ENCODE data around the gene SOWAHB.

Gene SOWAHB, protein sequence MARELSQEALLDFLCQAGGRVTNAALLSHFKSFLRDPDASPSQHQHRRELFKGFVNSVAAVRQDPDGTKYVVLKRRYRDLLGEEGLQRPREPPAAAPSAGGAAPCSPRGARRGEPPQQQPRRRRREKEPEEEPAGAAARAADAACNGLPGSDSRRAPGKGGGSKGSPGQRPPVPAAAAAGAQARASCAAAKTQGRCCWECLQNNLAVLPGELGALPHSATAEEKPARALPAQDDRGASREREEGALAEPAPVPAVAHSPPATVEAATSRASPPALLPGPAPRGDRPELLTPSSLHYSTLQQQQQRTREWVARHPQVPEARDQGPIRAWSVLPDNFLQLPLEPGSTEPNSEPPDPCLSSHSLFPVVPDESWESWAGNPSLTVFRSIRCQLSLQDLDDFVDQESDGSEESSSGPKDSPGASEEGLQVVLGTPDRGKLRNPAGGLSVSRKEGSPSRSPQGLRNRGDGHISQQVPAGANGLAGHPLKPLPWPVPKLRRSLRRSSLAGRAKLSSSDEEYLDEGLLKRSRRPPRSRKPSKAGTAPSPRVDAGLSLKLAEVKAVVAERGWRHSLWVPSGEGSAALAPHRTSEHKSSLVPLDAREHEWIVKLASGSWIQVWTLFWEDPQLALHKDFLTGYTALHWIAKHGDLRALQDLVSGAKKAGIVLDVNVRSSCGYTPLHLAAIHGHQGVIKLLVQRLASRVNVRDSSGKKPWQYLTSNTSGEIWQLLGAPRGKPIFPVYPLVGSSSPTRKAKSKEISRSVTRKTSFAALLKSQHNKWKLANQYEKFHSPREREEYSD

DNA sequence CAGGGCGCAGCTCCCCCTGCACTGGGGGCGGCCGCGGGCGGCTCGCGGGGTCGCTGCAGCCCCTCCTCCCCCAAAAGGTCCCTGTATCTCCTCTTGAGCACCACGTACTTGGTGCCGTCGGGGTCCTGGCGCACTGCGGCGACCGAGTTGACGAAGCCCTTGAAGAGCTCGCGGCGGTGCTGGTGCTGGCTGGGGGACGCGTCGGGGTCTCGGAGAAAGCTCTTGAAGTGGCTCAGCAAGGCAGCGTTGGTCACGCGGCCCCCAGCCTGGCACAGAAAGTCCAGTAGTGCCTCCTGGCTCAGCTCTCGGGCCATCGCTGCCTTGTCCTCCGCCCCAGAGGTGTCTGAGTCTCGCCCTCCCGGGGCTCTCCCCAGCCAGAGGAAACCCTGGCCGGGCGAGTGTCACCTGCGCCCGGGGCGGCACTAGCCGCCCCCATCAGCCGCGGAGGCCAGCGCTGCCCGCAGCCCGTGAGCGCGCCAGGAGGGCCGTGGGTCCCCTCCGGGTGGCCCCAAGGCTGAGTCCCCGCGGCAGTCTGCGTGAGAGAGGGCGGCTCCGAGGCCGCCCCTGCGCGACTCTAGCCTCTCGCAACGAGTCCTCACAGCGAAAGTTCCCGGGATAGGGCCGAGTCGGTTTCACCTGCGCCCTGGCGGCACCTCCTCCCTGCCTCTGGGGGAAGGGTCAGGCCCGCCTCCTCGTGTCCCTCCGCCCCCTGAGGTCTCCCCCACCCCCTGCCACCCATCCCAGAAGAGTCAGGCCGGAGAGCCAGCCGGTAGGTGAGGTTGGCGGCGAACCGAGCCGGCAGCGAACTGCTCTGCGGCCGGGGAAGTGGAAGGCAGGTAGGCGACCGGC lies at the start of gene SOWAHB:
TSS of gene SOWAHB (minus strand) at position 609 of the 849 bp plus-strand sequence. CDS start at position 314, 295 bp downstream.
- DNase-seq = peak; percentile 27 to 28

DNA sequence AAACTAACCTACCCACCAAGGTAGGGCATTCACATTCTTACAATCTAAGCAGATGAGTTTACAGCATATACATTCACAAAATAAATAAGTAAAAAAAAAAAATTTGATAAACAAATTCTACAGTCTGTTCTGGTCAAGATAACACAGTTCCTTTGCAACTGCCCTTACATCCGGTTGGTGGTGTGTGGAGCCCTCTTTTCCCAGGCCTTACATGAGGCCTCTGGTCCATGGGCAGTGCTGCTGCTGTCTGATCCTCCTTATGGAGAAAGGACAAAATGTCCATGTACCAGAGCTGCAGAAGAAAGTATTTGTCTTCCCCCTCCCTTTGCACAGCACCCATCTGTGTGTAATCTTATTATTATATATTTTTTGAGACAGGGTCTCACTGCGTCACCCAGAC lies 49.4 kb upstream of the SOWAHB start:
- DNase-seq = no peak

DNA sequence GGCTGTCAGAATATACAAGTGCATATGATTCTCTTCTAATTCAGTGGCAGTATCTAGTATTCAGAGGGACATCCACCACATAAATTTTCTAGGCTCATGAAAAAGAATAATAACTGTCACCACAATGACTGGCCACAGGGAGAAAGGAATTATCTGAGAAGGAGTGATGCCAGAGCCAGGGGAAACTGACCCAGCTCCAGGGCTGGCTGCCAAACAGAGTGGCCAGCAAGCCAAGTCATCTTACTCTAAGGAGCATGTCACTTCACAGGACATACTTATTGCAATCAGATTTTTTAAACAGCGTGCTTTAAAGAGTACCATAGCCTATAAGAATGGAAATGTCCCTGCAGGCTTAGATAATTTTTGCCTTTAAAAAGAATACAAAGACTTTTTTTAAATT lies 45.8 kb upstream of the SOWAHB start:
- no peak for DNase-seq

DNA sequence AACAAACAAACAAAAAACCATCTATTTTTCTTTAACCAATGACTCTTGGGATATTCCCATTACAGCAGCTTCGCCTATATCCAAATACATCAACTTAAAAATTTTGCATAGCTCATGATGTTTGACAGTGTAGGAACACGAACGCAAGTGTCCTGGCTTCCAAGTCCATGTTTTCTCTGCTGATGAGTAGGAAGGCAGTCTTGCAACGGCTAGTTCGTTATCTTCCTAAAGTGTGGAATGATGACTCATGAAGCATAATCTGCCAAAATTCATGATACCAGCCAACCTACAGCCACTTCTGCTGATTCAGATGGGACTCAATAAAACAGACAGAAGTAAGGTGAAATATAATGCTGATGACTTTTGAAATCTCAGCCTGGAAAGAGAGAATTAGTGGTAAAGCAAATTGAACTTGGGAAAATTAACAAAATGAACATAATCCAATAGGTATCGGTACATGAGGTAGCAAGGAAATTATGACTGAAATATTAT lies 45.2 kb upstream of the SOWAHB start:
- no peak for DNase-seq

DNA sequence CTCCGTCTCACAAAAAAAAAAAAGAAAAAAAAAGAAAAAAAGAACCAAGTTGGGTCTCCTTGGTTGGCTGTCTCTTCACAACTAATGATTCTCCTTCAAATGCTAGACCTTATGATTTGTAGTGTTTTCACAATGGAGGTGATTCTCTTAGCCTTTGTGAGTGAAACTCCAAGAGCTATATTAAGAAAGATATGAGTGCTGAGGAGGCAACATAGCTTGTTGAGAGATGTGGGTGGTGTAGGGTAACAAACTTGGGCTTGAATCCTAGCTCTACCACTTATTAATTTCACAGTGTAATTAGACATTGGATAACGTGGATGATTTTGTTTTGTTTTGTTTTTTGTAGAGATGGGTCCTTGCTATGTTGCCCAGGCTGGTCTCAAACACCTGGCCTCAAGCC lies 41.2 kb upstream of the SOWAHB start:
- no peak for DNase-seq

DNA sequence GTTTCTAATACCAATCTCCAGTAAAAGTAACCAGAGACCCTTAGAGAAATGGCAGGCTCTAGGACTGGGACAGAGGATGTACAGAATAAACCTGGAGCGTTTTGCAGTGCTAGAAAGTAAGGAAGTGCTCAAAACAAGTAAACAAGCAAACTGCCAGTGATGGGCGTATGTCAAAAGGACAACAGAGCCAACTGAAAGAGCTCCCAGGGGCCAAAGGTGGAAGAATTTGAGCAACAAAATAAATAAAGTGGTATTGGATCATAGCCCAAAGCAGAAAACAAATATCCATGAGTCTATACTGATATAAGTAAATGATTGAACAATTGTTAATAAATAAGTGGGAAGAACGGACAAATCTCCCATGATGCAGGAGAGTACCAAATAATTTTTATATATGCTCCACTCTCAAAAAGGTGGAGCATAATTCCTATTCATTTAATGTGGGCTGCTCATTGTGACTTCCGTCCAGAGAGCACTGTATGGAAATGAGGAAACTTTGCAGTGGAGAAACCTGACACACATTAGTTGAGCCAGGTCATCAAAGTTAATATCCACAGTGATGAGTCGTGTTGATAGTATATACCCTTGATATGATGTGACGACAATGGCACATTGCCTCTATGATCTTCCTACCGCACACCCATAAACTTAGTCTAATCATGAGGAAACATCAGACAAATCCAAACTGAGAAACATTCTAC lies 33.8 kb upstream of the SOWAHB start:
- DNase-seq = no peak

DNA sequence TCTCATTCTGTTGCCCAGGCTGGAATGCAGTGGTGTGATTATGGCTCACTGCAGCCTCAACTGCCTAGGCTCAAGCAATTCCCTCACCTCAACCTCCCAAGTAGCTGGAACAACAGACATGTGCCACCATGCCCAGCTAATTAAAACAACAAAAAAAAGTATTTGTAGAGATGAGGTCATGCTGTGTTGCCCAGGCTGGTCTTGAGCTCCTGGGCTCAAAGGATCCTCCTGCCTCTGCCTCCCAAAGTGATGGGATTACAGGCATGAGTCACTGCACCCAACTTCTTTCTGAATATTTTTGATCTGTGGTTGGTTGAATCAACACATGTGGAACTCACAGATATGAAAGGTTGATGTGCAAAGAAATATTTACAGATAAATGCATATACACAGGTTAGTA lies 33.1 kb upstream of the SOWAHB start:
- no peak for DNase-seq

DNA sequence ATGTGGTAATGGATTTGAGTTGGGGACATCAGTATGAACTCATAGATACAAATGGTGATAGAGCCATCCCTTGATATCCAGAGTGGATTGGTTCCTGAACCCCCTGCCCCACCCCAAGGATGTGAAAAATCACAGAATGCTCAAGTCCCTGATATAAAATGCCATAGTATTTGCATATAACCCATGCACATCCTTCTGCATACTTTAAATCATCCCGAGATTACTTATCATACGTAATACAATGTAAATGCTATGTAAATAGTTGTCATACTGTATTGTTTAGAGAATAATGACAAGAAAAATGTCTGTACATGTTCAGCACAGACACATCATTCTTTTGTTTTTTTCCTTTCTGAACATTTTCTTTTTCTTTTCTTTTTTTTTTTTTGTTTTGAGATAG lies 32.7 kb upstream of the SOWAHB start:
- DNase-seq = no peak

DNA sequence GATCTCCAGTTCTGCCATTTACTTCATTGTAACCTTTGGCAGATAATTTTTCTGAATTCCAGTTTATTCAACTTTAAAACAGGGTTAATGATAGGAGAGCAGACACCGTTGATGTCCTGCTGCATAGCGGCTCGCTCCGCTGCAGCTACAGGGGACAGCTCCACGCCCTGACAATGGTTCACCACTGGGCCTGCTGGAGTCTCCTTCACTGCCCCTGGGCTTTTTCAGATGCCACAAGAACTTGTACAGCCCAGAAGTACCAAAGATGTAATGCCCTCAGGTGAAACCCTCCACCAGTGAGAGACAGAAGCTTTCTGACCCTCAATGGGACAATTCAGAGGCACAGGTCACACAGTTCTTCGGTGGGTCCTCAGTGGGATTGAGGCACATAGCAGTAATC lies 28.9 kb upstream of the SOWAHB start:
- no peak for DNase-seq

DNA sequence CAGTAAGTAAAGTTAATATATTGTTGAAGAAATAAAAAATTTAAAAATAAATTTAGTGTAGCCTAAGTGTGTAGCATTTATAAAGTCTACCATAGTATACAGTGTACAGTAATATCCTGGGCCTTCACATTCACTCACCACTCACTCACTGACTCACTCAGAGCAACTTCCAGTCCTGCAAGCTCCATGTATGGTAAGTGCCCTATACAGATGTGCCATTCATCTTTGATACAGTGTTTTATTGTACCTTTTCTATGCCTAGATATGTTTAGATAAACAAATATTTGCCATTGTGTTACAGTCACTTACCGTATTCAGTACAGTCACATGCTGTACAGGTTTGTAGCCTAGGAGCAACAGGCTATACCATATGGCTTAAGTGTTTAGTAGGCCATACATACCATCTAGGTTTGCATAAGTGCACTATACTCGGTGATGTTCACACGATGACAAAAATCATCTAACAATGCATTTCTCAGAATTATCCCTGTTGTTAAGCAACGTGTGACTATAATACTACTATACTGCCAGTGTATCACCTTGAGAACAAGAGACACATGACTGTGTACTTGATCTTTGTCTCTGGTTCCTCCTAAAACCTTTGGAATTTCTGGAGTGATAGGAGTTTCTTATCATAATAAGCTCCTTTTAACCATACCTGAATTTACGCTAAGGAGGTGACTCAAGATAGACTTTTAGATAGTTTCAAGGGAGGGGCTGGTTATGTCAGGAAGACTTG lies 25.8 kb upstream of the SOWAHB start:
- DNase-seq = no peak

DNA sequence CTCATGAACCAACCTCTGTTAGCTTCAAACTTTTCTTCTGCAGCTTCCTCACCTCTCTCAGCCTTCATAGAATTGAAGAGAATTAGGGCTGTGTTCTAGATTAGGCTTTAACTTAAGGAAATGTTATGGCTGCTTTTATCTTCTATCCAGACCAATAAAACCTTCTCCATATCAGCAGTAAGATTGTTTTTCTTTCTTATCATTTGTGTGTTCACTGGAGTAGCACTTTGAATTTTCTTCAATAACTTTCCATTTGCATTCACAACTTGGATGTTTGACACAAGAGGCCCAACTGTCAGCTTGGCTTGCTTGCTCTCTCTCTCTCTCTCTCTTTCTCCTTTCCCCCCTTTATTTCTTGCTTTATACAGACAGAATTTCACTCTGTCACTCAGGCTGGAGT lies 22.8 kb upstream of the SOWAHB start:
- DNase-seq = no peak

DNA sequence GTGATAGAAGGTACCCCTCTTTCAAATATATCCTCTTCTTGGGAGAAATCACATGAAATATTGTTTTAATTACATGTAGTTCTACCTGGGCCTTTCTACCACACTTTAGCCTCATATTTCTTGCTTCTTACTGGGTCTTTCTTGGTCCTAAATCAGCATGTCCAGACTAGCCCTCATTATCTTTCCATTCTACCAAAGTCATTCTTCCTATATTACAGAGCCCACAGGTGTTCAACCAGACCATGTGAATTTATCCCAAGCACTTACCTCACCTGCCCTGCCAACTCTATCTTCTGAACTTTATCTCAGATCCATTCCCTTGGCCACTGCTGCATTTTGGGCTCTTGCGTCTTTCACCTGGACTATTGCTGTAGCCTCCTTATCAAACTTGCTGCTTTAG lies 11.8 kb upstream of the SOWAHB start:
- DNase-seq = no peak

DNA sequence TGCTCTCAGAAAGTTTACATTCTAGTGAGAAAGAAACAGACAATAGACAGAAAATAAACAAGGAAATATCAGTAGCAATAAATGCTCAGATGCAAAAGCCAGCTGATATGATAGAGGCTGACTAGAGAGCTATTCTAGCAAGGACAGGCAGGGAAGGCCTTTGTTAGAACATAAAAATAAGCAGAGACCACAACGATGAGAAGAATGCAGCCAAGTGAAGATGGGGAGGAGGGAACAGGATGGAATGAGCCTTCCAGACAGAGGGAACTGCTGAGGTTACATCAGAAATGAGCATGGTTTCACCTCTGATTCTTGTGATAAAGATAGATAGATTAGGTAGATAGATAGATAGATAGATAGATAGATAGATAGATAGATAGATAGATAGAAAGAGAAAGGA lies 7.6 kb upstream of the SOWAHB start:
- DNase-seq = no peak

DNA sequence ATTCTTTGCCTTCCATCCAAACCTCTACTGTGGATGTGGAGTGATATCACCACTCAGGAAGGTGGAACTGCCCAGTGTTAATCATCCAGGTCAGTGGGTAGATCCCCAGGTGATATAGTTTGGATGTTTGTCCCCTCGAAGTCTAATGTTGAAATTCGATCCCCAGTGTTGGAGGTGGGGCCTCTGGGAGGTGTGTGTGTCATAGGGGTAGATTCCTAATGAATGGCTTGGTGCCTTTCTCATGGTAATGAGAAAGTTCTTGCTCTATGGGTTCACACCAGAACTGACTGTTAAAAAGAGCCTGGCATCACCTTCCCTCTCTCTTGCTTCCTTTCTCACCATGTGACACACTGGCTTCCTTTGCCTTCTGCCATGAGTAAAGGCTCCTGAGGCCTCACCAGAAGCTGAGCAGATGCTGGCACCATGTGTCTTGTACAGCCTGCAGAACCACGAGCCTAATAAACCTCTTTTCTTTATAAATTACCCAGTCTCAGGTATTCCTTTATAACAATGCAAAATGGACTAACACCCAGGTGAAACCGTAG lies 6.8 kb upstream of the SOWAHB start:
- DNase-seq = no peak

DNA sequence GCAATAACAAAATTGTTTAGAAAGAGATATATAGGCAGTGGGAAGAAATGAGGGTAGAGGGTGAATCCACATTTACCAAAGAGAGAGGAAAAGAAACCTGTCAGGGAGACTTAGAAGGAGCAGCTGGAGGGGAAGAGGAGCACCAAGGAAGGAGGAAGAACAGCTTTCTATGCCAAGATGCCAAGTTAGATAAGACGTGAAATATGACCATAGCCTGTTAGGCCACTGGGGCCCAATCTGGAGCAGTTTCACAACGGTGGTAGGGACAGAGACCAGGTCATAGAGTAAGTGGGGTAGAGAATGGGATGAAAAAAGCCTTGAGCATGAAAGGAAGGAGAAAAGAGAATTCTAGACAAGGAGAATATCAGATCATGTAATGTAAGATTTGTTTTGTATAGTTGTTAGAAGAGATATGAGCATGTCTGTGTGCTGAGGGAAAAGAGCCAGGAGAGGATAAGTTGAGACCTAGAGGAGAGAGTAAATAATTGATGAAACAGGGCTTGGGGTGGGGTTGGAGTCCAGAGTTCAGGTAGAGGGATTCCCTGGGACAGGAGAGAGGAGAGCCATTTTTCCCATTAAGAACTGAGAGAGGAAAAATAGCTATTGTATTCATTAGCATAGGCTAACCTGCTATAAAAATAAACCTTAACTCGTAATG lies 4.4 kb upstream of the SOWAHB start:
- no peak for DNase-seq

DNA sequence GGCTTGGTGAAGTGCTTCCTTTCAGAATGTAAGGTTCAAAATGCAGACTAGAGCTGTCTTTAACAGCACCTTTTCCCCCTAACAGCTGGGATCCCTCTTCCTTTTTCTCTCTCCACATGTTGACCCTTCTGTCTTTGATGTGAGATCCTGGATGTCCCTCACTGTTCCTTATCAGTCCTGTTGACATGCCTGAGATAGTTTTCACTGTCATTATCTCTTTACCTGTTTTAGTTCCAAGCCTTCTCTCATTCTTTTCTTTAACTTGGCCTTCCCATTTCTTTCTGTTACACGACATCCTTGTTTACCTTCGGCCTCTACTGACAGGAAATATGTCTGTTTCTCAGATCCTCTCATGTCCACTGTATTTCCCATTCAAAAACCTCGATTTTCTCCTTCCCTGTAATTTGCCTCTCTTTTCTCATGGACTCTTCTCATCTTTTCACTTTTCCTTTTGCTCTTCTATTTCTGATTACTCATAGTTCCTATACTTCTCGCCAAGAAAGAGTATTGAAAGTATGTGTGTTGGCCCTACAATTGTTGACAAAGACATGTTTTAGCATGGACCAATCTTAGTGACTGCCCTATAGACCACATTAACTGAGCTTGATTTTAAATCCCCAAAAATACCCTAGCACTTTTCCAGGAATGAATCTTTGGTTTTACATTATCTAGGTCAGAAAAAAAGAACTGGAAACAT lies 1.2 kb upstream of the SOWAHB start:
- no peak for DNase-seq

DNA sequence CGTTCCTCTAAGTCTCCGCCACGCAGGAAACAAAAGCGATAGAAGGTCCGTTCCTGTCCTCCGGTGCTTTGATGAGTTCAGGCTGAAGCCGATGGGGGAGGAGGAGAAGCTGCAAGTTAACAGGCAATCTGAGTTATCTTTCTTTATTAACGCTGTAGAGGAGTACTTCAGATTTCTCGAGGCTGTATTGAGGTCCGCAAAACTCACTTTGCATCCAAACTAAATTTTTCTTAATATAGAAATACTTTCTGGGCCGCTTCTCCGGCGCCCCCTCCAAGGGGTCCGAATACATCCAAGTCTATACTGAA lies 395 bp upstream of the SOWAHB start:
- no peak for DNase-seq

DNA sequence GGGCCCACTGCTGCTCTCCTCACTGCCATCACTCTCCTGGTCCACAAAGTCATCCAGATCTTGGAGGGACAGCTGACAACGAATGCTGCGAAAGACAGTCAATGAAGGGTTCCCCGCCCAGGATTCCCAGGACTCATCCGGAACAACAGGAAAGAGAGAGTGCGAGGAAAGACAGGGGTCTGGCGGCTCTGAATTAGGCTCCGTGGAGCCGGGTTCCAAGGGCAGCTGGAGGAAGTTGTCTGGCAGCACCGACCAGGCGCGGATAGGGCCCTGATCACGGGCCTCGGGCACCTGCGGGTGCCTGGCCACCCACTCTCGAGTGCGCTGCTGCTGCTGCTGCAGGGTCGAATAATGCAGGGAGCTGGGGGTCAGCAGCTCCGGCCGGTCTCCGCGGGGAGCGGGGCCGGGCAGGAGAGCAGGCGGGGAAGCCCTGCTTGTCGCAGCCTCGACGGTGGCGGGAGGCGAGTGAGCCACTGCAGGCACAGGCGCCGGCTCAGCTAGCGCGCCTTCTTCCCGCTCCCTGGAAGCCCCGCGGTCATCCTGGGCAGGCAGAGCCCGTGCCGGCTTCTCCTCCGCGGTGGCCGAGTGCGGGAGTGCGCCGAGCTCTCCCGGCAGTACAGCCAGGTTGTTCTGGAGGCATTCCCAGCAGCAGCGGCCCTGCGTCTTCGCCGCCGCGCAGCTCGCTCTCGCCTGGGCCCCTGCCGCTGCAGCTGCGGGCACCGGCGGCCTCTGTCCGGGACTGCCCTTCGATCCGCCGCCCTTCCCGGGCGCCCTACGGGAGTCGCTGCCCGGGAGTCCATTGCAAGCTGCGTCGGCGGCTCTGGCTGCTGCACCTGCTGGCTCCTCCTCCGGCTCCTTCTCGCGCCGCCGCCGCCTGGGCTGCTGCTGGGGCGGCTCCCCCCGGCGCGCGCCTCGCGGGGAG lies 1.1 kb downstream of the SOWAHB start:
- peak; percentile 20 to 21 for DNase-seq

DNA sequence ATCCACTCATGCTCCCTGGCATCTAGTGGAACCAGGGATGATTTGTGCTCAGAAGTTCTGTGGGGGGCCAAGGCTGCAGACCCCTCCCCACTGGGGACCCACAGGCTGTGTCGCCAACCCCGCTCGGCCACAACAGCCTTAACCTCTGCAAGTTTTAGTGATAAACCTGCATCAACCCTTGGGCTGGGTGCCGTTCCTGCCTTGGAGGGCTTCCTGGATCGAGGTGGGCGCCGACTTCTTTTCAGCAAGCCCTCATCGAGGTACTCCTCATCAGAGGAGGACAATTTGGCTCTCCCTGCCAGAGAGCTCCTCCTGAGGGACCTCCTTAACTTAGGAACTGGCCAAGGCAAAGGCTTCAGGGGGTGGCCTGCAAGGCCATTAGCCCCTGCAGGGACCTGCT lies 1.9 kb downstream of the SOWAHB start:
- no peak for DNase-seq
